ENCODE measurements around the gene CHTF8.

- TF ChIP-seq POLR2AphosphoS5 (IDR thresholded peaks at IDR 0.05; ENCODE audit: low read depth, low read length) (no peak), JUND (IDR thresholded peaks at IDR 0.05) (no peak)
Measured at GRCh38 chr16:69131839-69132423, 457 bp downstream of the CHTF8 start.

Measured in SK-N-SH (cell line).